T-helper 9 cell (primary cell): ENCODE results near the gene CD7.
A peak's percentile ranks its signal among the peaks of the same experiment; 100 is the strongest.

ENCODE experiments used
- DNase-seq: peaks from one replicate; pipeline ENCODE4 v3.0.0-alpha.2; 2020

Gene CD7

GRCh38 chr17:82277851-82278250 lies 39.6 kb downstream of the CD7 start:
- no peak for DNase-seq

GRCh38 chr17:82276938-82277337 lies 40.5 kb downstream of the CD7 start:
- no peak for DNase-seq

GRCh38 chr17:82275326-82275725 lies 42.1 kb downstream of the CD7 start:
- DNase-seq, result no peak

GRCh38 chr17:82274134-82275020 lies 43.0 kb downstream of the CD7 start:
- no peak for DNase-seq

GRCh38 chr17:82273327-82274133 lies 43.9 kb downstream of the CD7 start, which contains the start of gene CSNK1D:
TSS of gene CSNK1D (minus strand) at chr17:82273700. CDS start at chr17:82273381, 319 bp downstream.
- DNase-seq, result peak; percentile 92

GRCh38 chr17:82272495-82273326 lies 44.7 kb downstream of the CD7 start:
- peak; percentile 28 for DNase-seq

GRCh38 chr17:82271401-82271800 lies 46.0 kb downstream of the CD7 start:
- no peak for DNase-seq

GRCh38 chr17:82270651-82271050 lies 46.8 kb downstream of the CD7 start:
- no peak for DNase-seq

- no peak for DNase-seq
Observed at GRCh38 chr17:82269882-82270500, 47.4 kb downstream of the CD7 start.

GRCh38 chr17:82269138-82269881 lies 48.1 kb downstream of the CD7 start:
- no peak for DNase-seq

- no peak for DNase-seq
Observed at GRCh38 chr17:82267575-82268379, 49.6 kb downstream of the CD7 start.

GRCh38 chr17:82266142-82266541 lies 51.3 kb downstream of the CD7 start:
- DNase-seq, result no peak
